CD14-positive monocyte (primary cell): Measurements from ENCODE around the gene PER1. TPM values are rescaled to one million over a fixed set of nuclear protein-coding genes. Genes with fewer than 3 reads are reported as not detected.

Experiments
- DNase-seq, 3 donors: peaks; one replicate each; pipeline ENCODE4 v3.0.0-alpha.2; 2011 to 2022
- H2AFZ ChIP-seq: 2 replicates; pipeline ENCODE4 v1.6.0; 2012; ENCODE audit warnings: mild to moderate bottlenecking, low read depth, low read length, inconsistent platforms; ENCODE audit not compliant: insufficient read depth, poor library complexity, severe bottlenecking
- H3K27ac ChIP-seq, 2 donors: 1 replicate in 1 of 2; 2 replicates in 1 of 2; pipeline ENCODE4 v1.5.1; 2012 to 2013; ENCODE audit warnings: low read length in 2 of 2, control low read depth in 1 of 2, inconsistent platforms in 1 of 2, low read depth in 1 of 2, mild to moderate bottlenecking in 1 of 2
- H3K27me3 ChIP-seq, 2 donors: one replicate each; pipeline versions ENCODE4 v1.6.0 to v1.6.1; 2011 to 2013; ENCODE audit warnings: low read length in 2 of 2; ENCODE audit not compliant: control insufficient read depth in 2 of 2, insufficient read depth in 2 of 2
- H3K36me3 ChIP-seq, 2 donors: replicated peaks in 1 of 2; 1 replicate in 1 of 2; 2 replicates in 1 of 2; pipeline versions ENCODE4 v1.5.1 to v1.6.1; 2012 to 2013; ENCODE audit warnings: low read length in 2 of 2, control low read depth in 1 of 2, inconsistent platforms in 1 of 2, mild to moderate bottlenecking in 1 of 2; ENCODE audit not compliant: insufficient read depth in 2 of 2, control insufficient read depth in 1 of 2
- H3K4me1 ChIP-seq, 2 donors: 1 replicate in 1 of 2; 2 replicates in 1 of 2; pipeline versions ENCODE4 v1.5.1 to v1.6.1; 2012 to 2013; ENCODE audit warnings: low read length in 2 of 2, control low read depth in 1 of 2, inconsistent platforms in 1 of 2, mild to moderate bottlenecking in 1 of 2, moderate library complexity in 1 of 2; ENCODE audit not compliant: insufficient read depth in 2 of 2, control insufficient read depth in 1 of 2
- H3K4me2 ChIP-seq: replicated peaks from 2 replicates; pipeline ENCODE3; 2012; ENCODE audit warnings: low read length, moderate library complexity, mild to moderate bottlenecking; ENCODE audit not compliant: poor library complexity, severe bottlenecking; ENCODE audit errors: extremely low read depth
- H3K4me3 ChIP-seq, 3 experiments: fragments of 200-600 bp in 1 of 3; sonication (generic) in 1 of 3; replicated peaks in 1 of 3; 1 replicate in 2 of 3; 2 replicates in 1 of 3; pipeline ENCODE4 v1.5.1; 2011 to 2013; ENCODE audit warnings: low read length in 3 of 3, mild to moderate bottlenecking in 3 of 3, control low read depth in 2 of 3, low read depth in 2 of 3, inconsistent platforms in 1 of 3, moderate library complexity in 1 of 3
- H3K79me2 ChIP-seq: 2 replicates; pipeline ENCODE4 v1.6.0; 2012; ENCODE audit warnings: mild to moderate bottlenecking, control low read depth, inconsistent platforms, low read length, moderate library complexity; ENCODE audit not compliant: insufficient read depth
- H3K9ac ChIP-seq: 2 replicates; pipeline ENCODE4 v1.6.0; 2017; ENCODE audit warnings: low read length, mild to moderate bottlenecking; ENCODE audit not compliant: insufficient read depth, poor library complexity, severe bottlenecking
- H3K9me3 ChIP-seq, 2 donors: replicated peaks in 1 of 2; 1 replicate in 1 of 2; 2 replicates in 1 of 2; pipeline versions ENCODE4 v1.5.1 to v1.6.1; 2012 to 2013; ENCODE audit warnings: low read length in 2 of 2, control low read depth in 1 of 2; ENCODE audit not compliant: control insufficient read depth in 1 of 2, insufficient read depth in 1 of 2
- H4K20me1 ChIP-seq: 2 replicates; pipeline ENCODE4 v1.6.0; 2012; ENCODE audit warnings: mild to moderate bottlenecking, low read length, control low read depth, moderate library complexity; ENCODE audit not compliant: insufficient read depth
- H3K27ac Mint-ChIP-seq, 7 donors: one replicate each; pipeline ENCODE4 v1.8.0; 2020; ENCODE audit warnings: mild to moderate bottlenecking in 7 of 7, mixed read lengths in 7 of 7, moderate library complexity in 6 of 7, inconsistent platforms in 2 of 7
- H3K27me3 Mint-ChIP-seq, 3 donors: one replicate each; pipeline ENCODE4 v1.8.0; 2021 to 2022; ENCODE audit warnings: low read depth in 3 of 3, mild to moderate bottlenecking in 3 of 3, mixed read lengths in 3 of 3, moderate library complexity in 3 of 3, inconsistent platforms in 1 of 3
- H3K36me3 Mint-ChIP-seq, 2 donors: one replicate each; pipeline ENCODE4 v1.8.0; 2020; ENCODE audit warnings: mixed read lengths in 2 of 2, inconsistent platforms in 1 of 2, mild to moderate bottlenecking in 1 of 2
- H3K4me1 Mint-ChIP-seq: one replicate; pipeline ENCODE4 v1.8.0; 2020; ENCODE audit warnings: mild to moderate bottlenecking, mixed read lengths
- H3K4me3 Mint-ChIP-seq, 2 donors: one replicate each; pipeline ENCODE4 v1.8.0; 2020; ENCODE audit warnings: mild to moderate bottlenecking in 2 of 2, mixed read lengths in 2 of 2, moderate library complexity in 1 of 2
- H3K9me3 Mint-ChIP-seq, 7 donors: one replicate each; pipeline ENCODE4 v1.8.0; 2020 to 2022; ENCODE audit warnings: mixed read lengths in 7 of 7, mild to moderate bottlenecking in 6 of 7, moderate library complexity in 6 of 7, inconsistent platforms in 2 of 7
- WGBS: methylation state at CpG from one replicate; pipeline ENCODE4 v1.1.5; 2013; ENCODE audit warnings: missing lambda C conversion rate; ENCODE audit not compliant: insufficient coverage; 5-methylcytosine and 5-hydroxymethylcytosine counted together
- intact Hi-C, 2 donors: fragments of 100-400 bp; cut with micrococcal nuclease; formaldehyde crosslinking; loops; one replicate each; pipeline versions ENCODE4 v1.15.0 to v1.15.1; 2023
- polyA plus RNA-seq, 3 donors: library from polyadenylated mRNA; depleted of rRNA in 1 of 3; unstranded in 2 of 3; stranded (reverse) in 1 of 3; fragments of 300-500 nt in 2 of 3; fragments of >200 nt in 1 of 3; fragmentation: Illumina TruSeq in 2 of 3; gene quantifications; 1 replicate in 2 of 3; 2 replicates in 1 of 3; pipeline ENCODE4 v1.2.3, GENCODE V29; 2012 to 2021
- TF ChIP-seq, protein P1 (sequence below): fragments of 200-600 bp; IDR thresholded peaks from one replicate; pipeline ENCODE4 v1.8.0; 2022; ENCODE audit warnings: antibody characterized with exemption, mild to moderate bottlenecking

Gene PER1
- polyA plus RNA-seq, 3 donors: 5.6 to 457 (median 9.6) TPM

DNA sequence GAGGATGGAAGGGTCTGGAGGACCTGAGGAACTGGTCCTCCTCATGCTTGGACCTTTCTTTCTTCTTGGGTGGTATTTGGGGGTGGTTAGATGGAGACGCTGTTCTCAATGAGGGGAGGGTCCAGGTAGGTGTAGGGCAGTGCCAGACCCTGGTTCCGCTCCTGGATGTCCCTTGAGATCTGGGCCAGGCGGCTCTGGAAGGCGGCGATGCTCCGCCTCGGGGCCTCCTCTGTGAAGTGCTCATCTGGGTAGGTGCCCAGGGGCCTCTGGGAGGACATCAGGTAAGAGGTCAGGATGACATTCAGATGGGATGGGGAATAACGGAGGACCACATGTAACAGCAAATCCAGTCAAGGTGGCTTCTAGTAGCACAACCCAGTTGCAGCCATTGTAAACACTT, 55.7 kb downstream of the PER1 start:
- intact Hi-C loops: loop anchor here in 1 of 2 donors (10.0 kb wide), 1 partner anchor 648 kb away; the partner anchor contains the start of gene CCDC42
- no peaks in the 10 kb centered on the region for H3K79me2 ChIP-seq

DNA sequence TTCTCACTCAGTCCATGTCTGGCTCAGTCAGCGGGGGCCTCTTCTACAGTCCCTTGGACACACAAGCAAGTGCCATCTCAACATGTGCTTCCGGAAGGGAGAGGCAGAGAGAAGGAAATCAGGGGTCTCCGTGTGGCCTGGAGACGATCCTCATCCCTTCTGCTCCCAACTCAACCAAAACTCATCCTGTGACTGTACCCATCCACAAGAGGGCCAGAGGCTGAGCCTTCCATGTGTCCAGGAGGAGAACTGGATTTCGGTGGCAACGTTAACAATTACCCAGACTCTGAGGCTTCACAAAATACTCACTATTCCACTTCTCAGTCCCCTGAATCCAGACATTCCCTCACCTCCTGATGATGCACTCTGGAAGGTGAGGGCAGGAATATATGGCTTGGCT, 56.8 kb downstream of the PER1 start:
- no peaks in the 10 kb centered on the region for H3K36me3 ChIP-seq
- peaks cover 0 to 5% of the 10 kb centered on the region in 2 donors for H3K27me3 ChIP-seq
- no peak overlapping the region for H3K27ac ChIP-seq
- TF ChIP-seq, protein P1, sequence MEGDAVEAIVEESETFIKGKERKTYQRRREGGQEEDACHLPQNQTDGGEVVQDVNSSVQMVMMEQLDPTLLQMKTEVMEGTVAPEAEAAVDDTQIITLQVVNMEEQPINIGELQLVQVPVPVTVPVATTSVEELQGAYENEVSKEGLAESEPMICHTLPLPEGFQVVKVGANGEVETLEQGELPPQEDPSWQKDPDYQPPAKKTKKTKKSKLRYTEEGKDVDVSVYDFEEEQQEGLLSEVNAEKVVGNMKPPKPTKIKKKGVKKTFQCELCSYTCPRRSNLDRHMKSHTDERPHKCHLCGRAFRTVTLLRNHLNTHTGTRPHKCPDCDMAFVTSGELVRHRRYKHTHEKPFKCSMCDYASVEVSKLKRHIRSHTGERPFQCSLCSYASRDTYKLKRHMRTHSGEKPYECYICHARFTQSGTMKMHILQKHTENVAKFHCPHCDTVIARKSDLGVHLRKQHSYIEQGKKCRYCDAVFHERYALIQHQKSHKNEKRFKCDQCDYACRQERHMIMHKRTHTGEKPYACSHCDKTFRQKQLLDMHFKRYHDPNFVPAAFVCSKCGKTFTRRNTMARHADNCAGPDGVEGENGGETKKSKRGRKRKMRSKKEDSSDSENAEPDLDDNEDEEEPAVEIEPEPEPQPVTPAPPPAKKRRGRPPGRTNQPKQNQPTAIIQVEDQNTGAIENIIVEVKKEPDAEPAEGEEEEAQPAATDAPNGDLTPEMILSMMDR: no peak
- no peaks in the 10 kb centered on the region for H3K9me3 ChIP-seq
- DNase-seq: no peak
- Mint-ChIP-seq H3K27me3 (peaks cover 9 to 34% (median 25%) of the 10 kb centered on the region in 3 donors), H3K9me3 (peaks cover 0 to 4% (median 0%) of the 10 kb centered on the region in 7 donors), H3K4me3 (no peak overlapping the region), H3K4me1 (peaks cover 15% of the 10 kb centered on the region), H3K27ac (no peak overlapping the region), H3K36me3 (no peaks in the 10 kb centered on the region)
- intact Hi-C loops: loop anchor here in 1 of 2 donors (2.0 to 10.0 kb wide), 2 partner anchors 21 to 649 kb away; partner anchors contain the start of gene CCDC42
- no peak overlapping the region for H2AFZ ChIP-seq
- no peak overlapping the region for H3K9ac ChIP-seq
- H4K20me1 ChIP-seq: no peaks in the 10 kb centered on the region
- H3K4me3 ChIP-seq: no peak overlapping the region
- H3K4me2 ChIP-seq: no peak overlapping the region
- 100% methylated on average over 1 of the region's 6 CpGs for WGBS
- H3K4me1 ChIP-seq: peaks cover 0 to 7% of the 10 kb centered on the region in 2 donors
- H3K79me2 ChIP-seq: no peaks in the 10 kb centered on the region

More for the DNA sequence above, 55.7 kb downstream of the PER1 start:
- no peaks in the 10 kb centered on the region for H4K20me1 ChIP-seq
- H3K4me2 ChIP-seq: no peak overlapping the region
- no peak overlapping the region for H3K9ac ChIP-seq
- no peaks in the 10 kb centered on the region for H3K36me3 ChIP-seq
- 88% methylated on average over 7 of the region's 8 CpGs for WGBS
- H3K27ac Mint-ChIP-seq: no peak overlapping the region
- no peak overlapping the region for H3K27ac ChIP-seq
- TF ChIP-seq, protein P1: no peak
- peaks cover 0 to 2% (median 0%) of the 10 kb centered on the region in 7 donors for H3K9me3 Mint-ChIP-seq
- no peak overlapping the region for H2AFZ ChIP-seq
- peaks cover 0 to 7% of the 10 kb centered on the region in 2 donors for H3K4me1 ChIP-seq
- peaks cover 0 to 5% of the 10 kb centered on the region in 2 donors for H3K27me3 ChIP-seq
- no peaks in the 10 kb centered on the region for H3K36me3 Mint-ChIP-seq
- no peak for DNase-seq
- H3K27me3 Mint-ChIP-seq: peaks cover 6 to 26% (median 22%) of the 10 kb centered on the region in 3 donors
- no peaks in the 10 kb centered on the region for H3K9me3 ChIP-seq
- no peak overlapping the region for H3K4me3 Mint-ChIP-seq
- H3K4me3 ChIP-seq: no peak overlapping the region
- peaks cover 12% of the 10 kb centered on the region for H3K4me1 Mint-ChIP-seq
